Peyer's patch (tissue), 4 donors: ENCODE measurements around the gene ALOX5. TPM values are rescaled to one million over a fixed set of nuclear protein-coding genes. Genes with fewer than 3 reads are reported as not detected.
A peak's percentile ranks its signal among the peaks of the same experiment; 100 is the strongest.

ENCODE experiments used
- DNase-seq, 3 donors: peaks; one replicate each; pipeline ENCODE4 v3.0.0-alpha.2; 2017 to 2019
- H3K27ac ChIP-seq, 4 donors: fragments of 200-600 bp; sonication (generic); one replicate each; pipeline ENCODE4 v1.5.1; 2016 to 2019
- H3K27me3 ChIP-seq, 2 donors: fragments of 200-600 bp; sonication (generic); one replicate each; pipeline ENCODE4 v1.5.1; 2019
- H3K36me3 ChIP-seq, 3 donors: fragments of 200-600 bp; sonication (generic); one replicate each; pipeline ENCODE4 v1.5.1; 2016 to 2019
- H3K4me1 ChIP-seq, 4 donors: fragments of 200-600 bp; sonication (generic); one replicate each; pipeline ENCODE4 v1.5.1; 2016 to 2019
- H3K4me3 ChIP-seq, 4 donors: fragments of 200-600 bp; sonication (generic); 1 replicate in 3 of 4; 2 replicates in 1 of 4; pipeline ENCODE4 v1.5.1; 2016 to 2019; ENCODE audit warnings: mild to moderate bottlenecking in 1 of 4
- H3K9me3 ChIP-seq, 4 donors: fragments of 200-600 bp; sonication (generic); one replicate each; pipeline ENCODE4 v1.5.1; 2016 to 2019; ENCODE audit warnings: mild to moderate bottlenecking in 1 of 4
- POLR2A ChIP-seq, 2 donors: fragments of 450-650 bp; IDR thresholded peaks; one replicate each; pipeline ENCODE4 v1.5.1; 2017; ENCODE audit warnings: antibody characterized with exemption in 2 of 2, mild to moderate bottlenecking in 2 of 2, moderate library complexity in 2 of 2
- total RNA-seq, 4 donors: library from RNA; depleted of rRNA; stranded (reverse); fragments of >200 nt; gene quantifications; one replicate each; pipeline ENCODE4 v1.1.0, GENCODE V29; 2016
- TF ChIP-seq, protein P1 (sequence below), 6 experiments: fragments of 450-650 bp in 4 of 6; fragments of 200-600 bp in 2 of 6; sonication (generic) in 1 of 6; IDR thresholded peaks; one replicate each; pipeline ENCODE4 v1.5.1; 2017 to 2019; ENCODE audit warnings: antibody characterized with exemption in 6 of 6, mild to moderate bottlenecking in 3 of 6, moderate library complexity in 1 of 6

ALOX5 gene
- total RNA-seq, 4 donors from 2014 or later: 24.0 to 187 (median 31.6) TPM

DNA sequence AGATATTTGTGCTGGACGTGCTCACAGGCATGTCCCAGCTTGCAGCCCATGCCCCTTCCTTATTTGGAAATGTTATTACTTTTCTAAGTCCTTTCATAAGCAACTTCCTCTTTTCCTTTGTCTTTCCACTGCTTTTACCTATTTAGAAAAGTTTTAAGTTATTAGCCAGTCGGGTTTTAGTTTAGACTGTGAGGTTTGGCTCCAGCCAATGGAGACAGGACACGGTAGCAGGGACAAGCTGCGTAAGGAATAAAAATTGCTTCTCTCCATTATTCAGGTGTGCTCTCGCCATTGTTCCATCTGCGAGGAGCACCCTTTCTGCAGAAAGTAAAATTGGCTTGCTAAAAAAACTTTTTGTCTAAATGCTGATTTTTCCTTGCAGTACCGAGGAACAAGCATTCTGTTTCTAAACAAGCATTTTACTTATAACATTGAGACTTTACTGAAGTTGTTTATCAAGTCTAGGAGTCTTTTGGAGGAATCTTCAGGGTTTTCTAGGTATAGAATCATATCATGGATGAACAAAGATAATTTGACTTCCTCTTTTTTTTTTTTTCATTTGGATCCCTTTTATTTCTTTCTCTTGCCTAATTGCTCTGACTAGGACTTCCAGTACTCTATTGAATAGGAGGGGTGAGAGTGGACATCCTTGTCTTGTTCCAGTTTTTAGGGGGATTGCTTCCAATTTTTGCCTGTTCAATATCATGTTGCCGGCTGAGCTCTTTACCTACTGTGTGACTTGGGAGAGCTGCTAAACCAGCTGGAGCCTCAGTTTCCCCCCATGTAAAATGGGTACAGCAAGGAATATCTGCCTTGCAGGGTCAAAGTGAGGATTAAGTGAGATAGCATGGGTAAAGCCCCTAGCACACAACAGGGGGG, 63.8 kb downstream of the ALOX5 start:
- no peak overlapping the region for H3K4me3 ChIP-seq
- H3K9me3 ChIP-seq: no peaks in the 10 kb centered on the region
- TF ChIP-seq, protein P1, sequence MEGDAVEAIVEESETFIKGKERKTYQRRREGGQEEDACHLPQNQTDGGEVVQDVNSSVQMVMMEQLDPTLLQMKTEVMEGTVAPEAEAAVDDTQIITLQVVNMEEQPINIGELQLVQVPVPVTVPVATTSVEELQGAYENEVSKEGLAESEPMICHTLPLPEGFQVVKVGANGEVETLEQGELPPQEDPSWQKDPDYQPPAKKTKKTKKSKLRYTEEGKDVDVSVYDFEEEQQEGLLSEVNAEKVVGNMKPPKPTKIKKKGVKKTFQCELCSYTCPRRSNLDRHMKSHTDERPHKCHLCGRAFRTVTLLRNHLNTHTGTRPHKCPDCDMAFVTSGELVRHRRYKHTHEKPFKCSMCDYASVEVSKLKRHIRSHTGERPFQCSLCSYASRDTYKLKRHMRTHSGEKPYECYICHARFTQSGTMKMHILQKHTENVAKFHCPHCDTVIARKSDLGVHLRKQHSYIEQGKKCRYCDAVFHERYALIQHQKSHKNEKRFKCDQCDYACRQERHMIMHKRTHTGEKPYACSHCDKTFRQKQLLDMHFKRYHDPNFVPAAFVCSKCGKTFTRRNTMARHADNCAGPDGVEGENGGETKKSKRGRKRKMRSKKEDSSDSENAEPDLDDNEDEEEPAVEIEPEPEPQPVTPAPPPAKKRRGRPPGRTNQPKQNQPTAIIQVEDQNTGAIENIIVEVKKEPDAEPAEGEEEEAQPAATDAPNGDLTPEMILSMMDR (IDR thresholded peaks at IDR 0.05): no peak
- no peak for TF ChIP-seq POLR2A (IDR thresholded peaks at IDR 0.05)
- H3K27ac ChIP-seq: no peak overlapping the region
- DNase-seq: peak in 1 of 3 donors; percentile 16
- no peaks in the 10 kb centered on the region for H3K27me3 ChIP-seq
- H3K36me3 ChIP-seq: no peaks in the 10 kb centered on the region
- H3K4me1 ChIP-seq: no peaks in the 10 kb centered on the region

DNA sequence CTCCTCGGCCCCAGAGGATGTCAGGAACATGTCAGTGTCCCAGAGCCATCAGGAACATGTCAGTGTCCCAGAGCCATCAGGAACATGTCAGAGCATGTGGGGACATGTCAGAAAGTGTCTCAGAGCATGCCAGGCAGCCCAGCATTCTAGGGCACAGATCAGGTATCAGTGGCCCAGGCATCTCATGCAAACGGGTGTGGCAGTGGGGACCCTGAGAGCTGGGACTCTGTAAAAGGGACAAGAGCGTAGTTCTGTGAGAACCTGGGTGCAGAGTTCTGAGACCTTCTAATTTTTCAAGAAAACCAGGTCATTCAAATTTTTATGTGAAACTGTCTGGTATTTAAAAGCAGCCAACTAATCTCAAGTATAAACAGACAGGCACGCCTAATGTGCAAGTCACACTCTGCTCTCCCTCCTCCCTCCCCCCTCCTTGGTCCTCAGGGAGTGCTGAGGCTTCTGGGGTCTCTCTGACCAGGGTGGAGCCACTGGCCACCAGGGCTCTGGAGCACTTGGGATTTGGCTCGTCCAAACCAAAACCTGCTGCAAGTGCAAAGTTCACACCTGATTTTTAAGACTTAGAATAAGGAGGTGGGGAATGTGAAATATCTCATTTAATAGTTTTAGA, 64.6 kb downstream of the ALOX5 start:
- Histone ChIP-seq H3K4me1 (no peaks in the 10 kb centered on the region), H3K36me3 (no peaks in the 10 kb centered on the region), H3K9me3 (no peaks in the 10 kb centered on the region), H3K27me3 (no peaks in the 10 kb centered on the region), H3K4me3 (no peak overlapping the region), H3K27ac (no peak overlapping the region)
- peak in 1 of 3 donors; percentile 14 for DNase-seq
- TF ChIP-seq, protein P1 (IDR thresholded peaks at IDR 0.05): no peak
- no peak for TF ChIP-seq POLR2A (IDR thresholded peaks at IDR 0.05)

DNA sequence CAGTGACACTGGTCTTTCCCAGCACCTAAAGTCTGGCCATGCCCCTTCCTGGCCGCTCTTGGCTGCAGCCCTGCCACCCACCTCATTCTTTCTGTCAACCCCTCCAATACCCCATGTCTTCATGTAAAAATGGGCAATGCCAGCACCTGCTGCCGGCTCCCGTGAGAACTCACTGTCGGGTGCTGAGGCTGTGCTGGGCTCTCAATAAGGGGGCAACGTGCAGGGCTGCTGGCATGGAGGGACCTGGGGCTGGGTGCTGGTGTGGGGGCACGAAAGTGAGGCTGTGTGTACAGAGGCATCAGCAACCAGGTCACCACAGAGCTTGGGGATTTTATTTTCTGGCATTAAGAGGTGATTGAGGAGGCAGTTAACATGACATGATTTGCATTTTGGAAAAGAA, 65.3 kb downstream of the ALOX5 start:
- H3K27me3 ChIP-seq: no peaks in the 10 kb centered on the region
- H3K4me1 ChIP-seq: no peaks in the 10 kb centered on the region
- DNase-seq: peak in 1 of 3 donors; percentile 8
- no peak overlapping the region for H3K4me3 ChIP-seq
- H3K9me3 ChIP-seq: no peaks in the 10 kb centered on the region
- no peaks in the 10 kb centered on the region for H3K36me3 ChIP-seq
- TF ChIP-seq, protein P1 (IDR thresholded peaks at IDR 0.05): no peak
- no peak for TF ChIP-seq POLR2A (IDR thresholded peaks at IDR 0.05)
- H3K27ac ChIP-seq: no peak overlapping the region

DNA sequence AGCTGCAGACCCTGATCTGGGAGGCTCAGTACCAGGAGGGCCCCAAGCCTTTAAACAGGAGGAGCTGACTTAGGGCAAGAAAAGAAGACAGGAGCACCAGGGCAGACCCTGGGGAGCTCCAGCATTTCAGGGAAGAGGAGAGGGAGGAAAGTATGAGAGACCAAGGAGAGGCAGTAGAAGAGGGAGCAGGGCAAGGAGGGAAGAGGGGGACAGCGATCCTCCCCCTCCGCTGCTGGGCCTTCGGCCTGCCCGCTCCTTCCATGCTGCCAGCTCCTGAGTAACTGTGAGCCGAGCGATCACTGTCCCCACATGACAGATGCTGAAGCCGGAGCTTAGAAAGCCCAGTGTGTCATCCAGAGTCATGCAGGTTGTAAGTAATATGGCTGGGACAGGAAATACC, 65.9 kb downstream of the ALOX5 start:
- Histone ChIP-seq H3K27ac (no peak overlapping the region), H3K27me3 (no peaks in the 10 kb centered on the region), H3K4me1 (no peaks in the 10 kb centered on the region), H3K36me3 (no peaks in the 10 kb centered on the region), H3K9me3 (no peaks in the 10 kb centered on the region), H3K4me3 (no peak overlapping the region)
- no peak for TF ChIP-seq POLR2A (IDR thresholded peaks at IDR 0.05)
- TF ChIP-seq, protein P1 (IDR thresholded peaks at IDR 0.05): no peak
- peak in 1 of 3 donors; percentile 2 for DNase-seq

DNA sequence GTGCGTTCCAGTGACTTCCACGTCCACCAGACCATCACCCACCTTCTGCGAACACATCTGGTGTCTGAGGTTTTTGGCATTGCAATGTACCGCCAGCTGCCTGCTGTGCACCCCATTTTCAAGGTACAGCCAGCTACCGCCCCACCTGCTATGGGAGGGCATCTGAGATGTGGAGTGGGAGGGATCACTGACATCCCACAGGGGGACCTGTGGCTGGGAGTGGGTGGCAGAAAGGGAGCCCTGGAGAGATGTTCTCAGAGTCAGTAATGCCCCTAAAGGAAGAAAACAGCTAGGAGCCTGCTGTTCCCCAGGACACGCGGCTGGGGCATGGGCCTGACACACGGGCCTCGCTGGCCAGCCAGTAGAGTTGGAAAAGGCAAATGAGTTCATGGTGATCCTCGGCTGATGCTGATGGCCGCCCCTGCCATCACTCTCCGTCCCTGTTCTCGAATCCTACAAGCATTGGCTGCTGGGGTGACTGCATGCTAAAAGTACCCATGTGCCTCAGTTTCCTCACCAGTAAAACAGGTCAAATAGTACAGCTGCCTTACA, 66.6 kb downstream of the ALOX5 start:
- no peaks in the 10 kb centered on the region for H3K9me3 ChIP-seq
- H3K27me3 ChIP-seq: no peaks in the 10 kb centered on the region
- no peak overlapping the region for H3K4me3 ChIP-seq
- H3K4me1 ChIP-seq: no peaks in the 10 kb centered on the region
- DNase-seq: peak in 2 of 3 donors; percentile 12 to 28
- no peaks in the 10 kb centered on the region for H3K36me3 ChIP-seq
- no peak overlapping the region for H3K27ac ChIP-seq
- TF ChIP-seq, protein P1 (IDR thresholded peaks at IDR 0.05): no peak
- no peak for TF ChIP-seq POLR2A (IDR thresholded peaks at IDR 0.05)
